Amniotic stem cell (primary cell): ENCODE data around the gene GPBP1.
A peak's percentile ranks its signal among the peaks of the same experiment; 100 is the strongest.
"Not testable (repeated sequence)": the region's sequence is repeated elsewhere in the genome, so short reads cannot be mapped to it uniquely, and the experiment has no call there.

Experiments used
- DNase-seq: peaks from one replicate; lab custom pipeline; 2025; lab: John Stamatoyannopoulos, UW

Gene GPBP1

GRCh38 chr5:57280853-57281252 lies 107.0 kb downstream of the GPBP1 start:
- no peak for DNase-seq

DNA sequence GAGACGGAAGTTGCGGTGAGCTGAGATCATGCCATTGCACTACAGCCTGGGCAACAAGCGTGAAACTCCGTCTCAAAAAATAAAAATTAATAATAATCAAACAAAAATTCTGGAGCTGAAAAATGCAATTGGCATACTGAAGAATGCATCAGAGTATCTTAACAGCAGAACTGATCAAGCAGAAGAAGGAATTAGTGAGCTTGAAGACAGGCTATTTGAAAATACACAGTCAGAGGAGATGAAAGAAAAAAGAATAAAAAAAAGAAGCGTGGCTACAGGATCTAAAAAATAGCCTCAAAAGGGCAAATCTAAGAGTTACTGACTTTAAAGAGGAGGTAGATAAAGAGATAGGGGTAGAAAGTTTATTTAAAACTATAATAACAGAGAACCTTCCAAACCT lies 111.2 kb downstream of the GPBP1 start:
- not testable (repeated sequence) for DNase-seq

DNA sequence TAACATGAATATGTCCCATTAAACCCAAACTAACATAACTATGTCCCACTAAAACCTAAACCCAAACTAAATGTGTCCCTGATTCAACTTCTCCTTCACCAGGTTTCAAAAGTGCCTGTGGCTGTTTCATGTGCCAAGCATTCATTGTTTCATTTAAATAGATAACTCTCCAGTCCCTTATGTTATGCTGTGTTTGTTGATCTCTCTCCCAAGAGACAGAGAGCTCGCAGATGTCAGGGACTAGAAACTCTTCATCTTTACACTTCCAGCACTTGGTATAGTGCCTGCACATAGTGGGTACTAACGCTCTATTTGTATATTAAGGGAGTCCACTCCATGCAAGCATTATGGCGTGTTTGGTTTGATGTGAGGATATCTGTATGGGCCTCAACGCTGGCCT lies 118.0 kb downstream of the GPBP1 start:
- DNase-seq, result no peak

DNA sequence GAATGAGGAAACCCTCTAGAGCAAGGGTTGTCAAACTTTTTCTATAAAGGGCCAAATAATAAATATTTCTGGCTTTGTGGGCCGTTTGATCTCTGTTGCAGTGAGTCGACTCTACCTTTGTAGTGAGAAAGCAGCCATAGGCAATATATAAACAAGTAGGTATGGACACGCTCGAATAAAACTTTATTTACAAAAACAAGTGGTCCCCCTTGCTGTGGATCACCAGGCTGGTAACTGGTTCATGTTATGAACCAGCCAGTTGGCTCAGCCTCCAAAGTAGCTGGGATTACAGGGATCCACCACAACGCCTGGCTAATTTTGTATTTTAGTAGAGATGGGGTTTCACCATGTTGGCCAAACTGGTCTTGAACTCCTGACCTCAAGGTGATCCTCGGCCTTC lies 118.5 kb downstream of the GPBP1 start:
- DNase-seq, result no peak

DNA sequence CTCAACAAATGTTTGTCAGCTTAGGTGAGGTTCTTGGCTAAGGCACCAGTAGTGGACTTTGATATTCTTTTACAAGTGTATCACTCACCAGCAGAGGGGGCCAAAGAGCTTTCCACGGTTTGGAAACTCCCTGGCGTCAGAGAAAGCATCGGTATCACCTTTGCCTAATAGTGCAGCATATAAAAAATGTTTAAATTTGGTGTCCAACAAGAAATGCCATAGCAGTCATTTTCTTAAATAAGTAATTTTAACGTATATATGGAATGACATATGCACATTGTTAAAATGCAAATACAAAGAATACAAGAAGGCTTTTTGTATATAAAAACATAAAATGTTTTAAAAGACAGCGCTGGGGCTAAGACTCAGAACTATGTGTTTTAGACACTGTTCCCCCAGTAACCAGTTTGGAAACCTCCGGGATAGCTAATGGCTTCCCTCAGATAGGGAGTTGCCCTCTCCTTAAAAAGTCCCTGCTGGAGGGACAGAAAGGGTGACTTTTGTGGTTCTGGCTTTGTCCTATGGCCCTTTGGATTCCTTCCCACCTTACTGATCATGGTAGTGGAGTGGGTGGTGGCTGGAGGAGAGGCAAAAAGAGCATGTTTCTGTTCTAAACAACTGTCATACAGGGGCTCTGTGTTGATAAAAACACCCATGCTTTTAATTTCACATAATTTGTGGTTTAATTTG lies 124.6 kb downstream of the GPBP1 start:
- DNase-seq, result peak; percentile 85

- peak; percentile 65 for DNase-seq
Measured at GRCh38 chr5:57298985-57299491, 125.2 kb downstream of the GPBP1 start.

DNA sequence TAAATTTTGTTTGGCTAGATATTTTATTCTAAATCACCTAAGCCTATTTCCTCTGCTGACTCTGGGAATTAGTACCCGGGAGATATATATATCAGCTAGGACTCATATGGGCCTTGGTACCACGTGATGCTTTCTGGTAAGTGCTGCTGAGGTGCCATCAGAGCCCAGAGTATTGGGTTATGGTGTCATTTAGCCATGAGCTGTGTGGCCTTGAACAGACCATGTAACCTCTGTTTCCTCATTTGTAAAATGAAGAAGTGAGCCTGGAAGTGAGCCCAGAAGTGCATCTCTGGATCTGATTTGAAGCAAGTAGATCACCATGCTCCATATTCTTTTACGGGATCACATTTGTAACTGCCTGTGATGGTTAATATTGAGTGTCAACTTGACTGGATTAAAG lies 126.1 kb downstream of the GPBP1 start:
- no peak for DNase-seq

DNA sequence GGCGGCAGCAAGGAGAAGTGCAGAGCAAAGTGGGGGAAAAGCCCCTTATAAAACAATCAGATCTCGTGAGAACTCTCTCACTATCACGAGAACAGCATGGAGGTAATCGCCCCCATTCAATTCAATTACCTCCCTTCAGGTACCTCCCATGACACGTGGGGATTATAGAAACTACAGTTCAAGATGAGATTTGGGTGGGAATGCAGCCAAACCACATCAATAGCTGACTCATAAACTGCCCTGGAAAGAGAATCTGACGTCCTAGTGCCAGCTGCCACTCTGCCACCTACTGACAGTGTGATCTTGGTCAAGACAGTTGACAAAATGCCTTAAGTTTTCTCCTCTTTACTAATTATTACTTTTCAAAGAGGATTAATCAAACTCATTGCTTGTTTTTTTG lies 128.3 kb downstream of the GPBP1 start:
- DNase-seq, result no peak

GRCh38 chr5:57302643-57303042 lies 128.8 kb downstream of the GPBP1 start:
- DNase-seq, result no peak

- DNase-seq, result no peak
Measured at GRCh38 chr5:57303985-57304384, 130.1 kb downstream of the GPBP1 start.

DNA sequence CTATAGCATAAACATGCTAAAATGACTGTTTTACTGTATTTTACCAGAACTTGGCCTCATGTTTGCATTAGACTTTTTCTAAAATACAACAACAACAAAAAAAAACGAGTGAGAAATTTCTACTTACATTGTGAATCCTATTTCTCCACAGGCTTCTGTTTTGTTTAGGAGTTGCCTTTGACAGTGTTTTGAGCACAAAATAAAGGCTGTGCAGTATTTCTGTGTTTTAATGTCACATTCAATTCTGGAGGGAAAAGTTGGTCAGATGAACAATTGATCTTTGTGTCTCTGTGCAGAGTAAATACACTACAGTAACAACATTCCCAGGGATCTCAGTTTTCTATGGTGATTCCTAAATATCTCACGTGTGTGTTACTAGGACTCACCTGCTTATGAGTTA lies 131.1 kb downstream of the GPBP1 start:
- DNase-seq, result no peak

GRCh38 chr5:57306359-57306758 lies 132.5 kb downstream of the GPBP1 start:
- no peak for DNase-seq

DNA sequence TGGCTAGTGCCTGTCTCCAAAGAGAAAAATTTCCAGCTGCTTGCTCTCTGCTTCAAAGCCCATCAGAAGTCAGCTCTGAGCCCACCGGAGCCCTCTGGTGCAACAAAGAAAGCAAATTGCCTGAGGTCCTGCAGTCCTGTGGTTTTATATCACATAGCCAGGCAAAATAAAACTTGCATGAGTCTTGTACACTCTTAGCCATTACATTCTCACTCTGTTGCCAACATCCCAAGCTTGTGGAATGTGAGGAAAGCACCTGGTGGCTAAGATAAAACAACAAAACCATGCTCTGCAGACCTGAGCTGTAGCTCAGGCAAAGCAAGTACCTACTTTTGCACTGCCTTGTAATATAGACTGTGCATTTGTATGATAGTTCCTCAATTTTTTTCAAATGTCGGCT lies 133.7 kb downstream of the GPBP1 start:
- no peak for DNase-seq

GRCh38 chr5:57309022-57309421 lies 135.2 kb downstream of the GPBP1 start:
- DNase-seq, result not testable (repeated sequence)

DNA sequence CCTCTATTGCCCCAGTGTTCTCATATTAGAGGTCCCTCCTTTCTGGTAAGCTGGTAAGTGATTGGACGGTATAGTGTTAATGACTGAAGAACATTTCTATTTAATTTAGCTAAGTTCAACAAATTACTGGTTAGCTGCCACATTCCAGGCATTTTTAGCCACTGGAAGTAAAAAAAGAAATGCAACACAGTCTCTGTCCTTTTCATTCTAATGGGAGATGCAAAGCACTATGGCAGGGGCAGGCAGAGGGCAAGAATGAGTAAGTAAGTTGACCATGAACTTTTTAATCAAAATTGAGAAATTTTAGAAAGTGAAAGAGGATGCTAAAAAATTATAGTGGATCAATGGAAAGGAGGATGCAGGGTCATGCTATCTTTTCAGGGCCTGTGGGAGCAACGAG lies 137.4 kb downstream of the GPBP1 start:
- DNase-seq, result no peak

DNA sequence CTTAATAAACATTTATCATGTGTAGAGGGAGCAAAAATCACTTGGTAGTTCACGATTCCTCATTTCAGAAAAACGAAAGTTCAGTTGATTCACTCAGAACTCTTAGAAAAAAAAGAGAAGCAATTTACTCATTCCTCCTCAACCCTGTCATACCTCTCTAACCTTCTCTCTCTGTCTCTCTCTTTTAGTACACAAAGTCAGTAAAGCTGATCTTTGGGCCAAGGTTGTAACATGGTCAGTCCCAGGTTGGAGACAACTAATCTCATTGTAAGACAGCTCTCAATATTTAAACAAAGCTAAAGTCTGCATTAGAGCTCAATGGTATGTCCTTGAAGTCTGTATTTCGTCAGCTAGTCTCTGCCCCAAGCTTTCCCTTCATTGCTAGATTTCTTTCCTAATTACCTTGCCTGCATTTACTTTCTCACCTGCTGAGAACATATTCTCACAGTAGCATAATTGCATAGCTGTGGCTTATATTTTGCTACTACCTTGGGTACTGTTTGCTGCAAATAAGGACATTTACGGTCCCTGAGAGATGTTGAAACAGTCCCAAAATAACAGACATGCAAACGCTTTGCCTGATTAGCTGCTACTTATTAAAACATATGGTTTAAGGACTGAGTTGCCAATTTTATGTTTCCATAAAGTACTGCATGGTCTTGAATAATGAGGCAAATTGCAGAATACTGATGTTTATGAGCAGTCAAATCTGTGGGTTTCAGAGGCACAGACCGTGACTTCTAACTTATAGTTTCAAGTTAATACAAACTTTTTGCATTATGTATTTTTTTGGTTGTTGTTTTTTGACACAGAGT lies 138.3 kb downstream of the GPBP1 start:
- no peak for DNase-seq

- DNase-seq, result no peak
Measured at GRCh38 chr5:57313716-57314115, 139.9 kb downstream of the GPBP1 start.
